ENCODE data around the gene EIF3D.
"Not testable (repeated sequence)": the region's sequence is repeated elsewhere in the genome, so short reads cannot be mapped to it uniquely, and the experiment has no call there.

Gene EIF3D

DNA sequence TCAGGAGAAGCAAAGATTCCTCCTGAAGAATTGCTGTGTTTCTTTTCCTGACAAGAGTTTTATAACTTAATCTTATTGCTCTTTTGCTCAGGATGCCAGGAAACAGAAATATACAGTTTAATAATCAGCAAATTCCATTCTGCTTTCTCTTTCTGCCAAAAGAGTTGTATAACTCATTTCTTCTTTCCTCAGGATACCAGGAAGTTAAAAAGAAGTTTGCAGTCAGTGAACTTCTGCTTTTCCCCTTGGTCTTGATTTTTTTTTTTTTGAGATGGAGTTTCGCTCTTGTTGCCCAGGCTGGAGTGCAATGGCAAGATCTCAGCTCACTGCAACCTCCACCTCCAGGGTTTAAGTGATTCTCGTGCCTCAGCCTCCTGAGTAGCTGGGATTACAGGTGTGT, 9.1 kb downstream of the EIF3D start:
- H3K9ac ChIP-seq (ENCODE audit: low read length); H3K27me3 ChIP-seq (ENCODE audit: control insufficient read depth, insufficient read depth, low read length); H3K27ac ChIP-seq (ENCODE audit: low read depth, low read length); H3K4me1 ChIP-seq (ENCODE audit: control insufficient read depth, insufficient read depth, low read length); H3K4me3 ChIP-seq (ENCODE audit: low read length): not testable (repeated sequence)
- peaks cover 62% of the 10 kb centered on the region for H3K36me3 ChIP-seq (ENCODE audit: control insufficient read depth, insufficient read depth, low read length)

DNA sequence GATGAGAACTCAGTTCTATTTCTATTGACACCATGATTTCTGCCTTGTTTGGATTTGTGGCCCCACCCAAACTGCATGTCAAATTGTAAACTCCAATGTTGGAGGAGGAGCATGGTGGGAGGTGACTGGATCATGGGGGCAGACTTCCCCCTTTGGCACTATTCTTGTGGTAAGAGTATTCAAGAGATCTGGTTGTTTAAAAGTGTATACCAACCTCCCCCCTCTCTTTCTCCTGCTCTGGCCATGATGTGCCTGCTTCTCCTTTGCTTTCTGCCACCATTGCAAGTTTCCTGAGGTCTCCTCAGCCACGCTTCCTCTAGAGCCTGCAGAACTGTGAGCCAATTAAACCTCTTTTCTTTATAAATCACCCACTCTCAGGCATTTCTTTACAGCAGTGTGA, 14.2 kb downstream of the EIF3D start:
- Histone ChIP-seq H3K27ac (ENCODE audit: low read depth, low read length) (no peak overlapping the region), H3K4me1 (ENCODE audit: control insufficient read depth, insufficient read depth, low read length) (peaks cover 2% of the 10 kb centered on the region), H3K4me3 (ENCODE audit: low read length) (no peak overlapping the region), H3K9ac (ENCODE audit: low read length) (no peak overlapping the region), H3K27me3 (ENCODE audit: control insufficient read depth, insufficient read depth, low read length) (no peaks in the 10 kb centered on the region), H3K36me3 (ENCODE audit: control insufficient read depth, insufficient read depth, low read length) (peaks cover 70% of the 10 kb centered on the region)

- Histone ChIP-seq H3K36me3 (ENCODE audit: control insufficient read depth, insufficient read depth, low read length) (peaks cover 54% of the 10 kb centered on the region), H3K27me3 (ENCODE audit: control insufficient read depth, insufficient read depth, low read length) (no peaks in the 10 kb centered on the region)
Observed at GRCh38 chr22:36512991-36513390, 16.0 kb downstream of the EIF3D start.

GRCh38 chr22:36512333-36512732, 16.6 kb downstream of the EIF3D start:
- H3K9ac ChIP-seq (ENCODE audit: low read length) = no peak overlapping the region
- peaks cover 50% of the 10 kb centered on the region for H3K36me3 ChIP-seq (ENCODE audit: control insufficient read depth, insufficient read depth, low read length)
- no peaks in the 10 kb centered on the region for H3K27me3 ChIP-seq (ENCODE audit: control insufficient read depth, insufficient read depth, low read length)
- peaks cover 2% of the 10 kb centered on the region for H3K4me1 ChIP-seq (ENCODE audit: control insufficient read depth, insufficient read depth, low read length)
- H3K27ac ChIP-seq (ENCODE audit: low read depth, low read length) = no peak overlapping the region
- no peak overlapping the region for H3K4me3 ChIP-seq (ENCODE audit: low read length)

More at GRCh38 chr22:36512991-36513390, 16.0 kb downstream of the EIF3D start:
- Histone ChIP-seq H3K9ac (ENCODE audit: low read length) (no peak overlapping the region), H3K4me3 (ENCODE audit: low read length) (no peak overlapping the region), H3K4me1 (ENCODE audit: control insufficient read depth, insufficient read depth, low read length) (peaks cover 2% of the 10 kb centered on the region), H3K27ac (ENCODE audit: low read depth, low read length) (no peak overlapping the region)

DNA sequence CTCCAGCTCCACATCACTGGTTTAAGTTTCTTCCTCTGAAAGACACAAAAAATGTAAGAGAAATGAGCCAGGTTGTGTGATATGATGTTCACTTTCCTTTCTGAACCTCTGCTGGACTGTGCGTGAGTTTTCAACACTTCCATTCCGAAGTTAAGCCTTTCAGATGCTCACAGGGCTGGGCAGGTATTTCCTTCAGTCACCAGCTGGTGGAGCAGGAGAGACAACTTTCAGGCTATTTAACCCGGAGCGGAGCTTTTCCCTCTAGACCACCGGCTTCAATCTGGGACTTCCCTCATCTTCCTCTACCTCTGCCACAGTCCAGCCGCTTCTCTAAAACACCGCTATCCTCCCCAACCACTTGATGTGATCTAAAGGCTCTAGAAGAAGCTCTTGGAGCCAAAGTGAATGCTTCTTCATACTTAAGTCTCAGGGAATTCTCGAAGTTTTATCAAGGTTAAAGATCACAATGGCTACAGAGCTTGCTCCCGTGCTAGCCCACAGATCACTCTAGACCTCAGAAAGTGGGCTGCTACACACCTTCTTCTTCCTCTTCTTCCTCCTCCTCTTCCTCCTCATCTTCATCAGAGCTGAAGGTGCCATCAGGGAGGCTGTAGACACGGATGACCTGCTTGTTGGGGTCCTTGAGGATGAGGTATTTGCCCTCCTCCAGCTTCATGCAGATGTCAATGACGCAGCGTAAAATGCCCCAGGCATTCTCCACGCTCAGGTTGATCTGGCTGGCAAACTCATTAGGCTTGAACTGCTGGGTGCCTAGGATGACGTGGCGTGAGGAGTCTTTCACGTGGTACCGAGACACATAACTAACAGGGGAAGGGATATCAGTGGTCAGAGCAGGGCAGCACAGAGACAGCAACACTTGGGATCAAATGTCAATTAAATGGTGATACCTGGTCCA, 17.7 kb downstream of the EIF3D start:
- Histone ChIP-seq H3K4me1 (ENCODE audit: control insufficient read depth, insufficient read depth, low read length) (peaks cover 8% of the 10 kb centered on the region), H3K27me3 (ENCODE audit: control insufficient read depth, insufficient read depth, low read length) (no peaks in the 10 kb centered on the region), H3K27ac (ENCODE audit: low read depth, low read length) (no peak overlapping the region), H3K36me3 (ENCODE audit: control insufficient read depth, insufficient read depth, low read length) (peaks cover 39% of the 10 kb centered on the region), H3K4me3 (ENCODE audit: low read length) (no peak overlapping the region), H3K9ac (ENCODE audit: low read length) (no peak overlapping the region)

DNA sequence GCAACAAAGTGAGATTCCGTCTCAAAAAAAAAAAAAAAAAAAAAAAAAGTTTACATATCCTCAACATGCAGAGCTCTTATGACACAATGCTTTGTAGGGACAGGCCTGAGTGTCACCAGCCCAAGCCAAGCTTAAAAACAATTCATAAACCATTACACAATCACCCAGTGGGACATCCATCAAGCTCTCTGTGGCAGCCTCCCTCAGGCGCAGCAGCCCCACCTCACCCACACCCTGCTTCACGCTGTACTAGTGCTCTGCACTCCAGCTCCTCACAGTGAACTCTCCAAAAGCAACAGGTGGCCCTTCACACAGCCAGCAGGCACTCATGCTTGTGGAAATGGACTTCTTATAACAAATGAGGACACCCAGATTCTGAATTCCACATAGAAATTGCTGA, 18.6 kb downstream of the EIF3D start:
- Histone ChIP-seq H3K36me3 (ENCODE audit: control insufficient read depth, insufficient read depth, low read length) (peaks cover 36% of the 10 kb centered on the region), H3K4me1 (ENCODE audit: control insufficient read depth, insufficient read depth, low read length) (peaks cover 8% of the 10 kb centered on the region), H3K27ac (ENCODE audit: low read depth, low read length) (peak overlapping the region; percentile 30), H3K9ac (ENCODE audit: low read length) (no peak overlapping the region), H3K27me3 (ENCODE audit: control insufficient read depth, insufficient read depth, low read length) (no peaks in the 10 kb centered on the region), H3K4me3 (ENCODE audit: low read length) (no peak overlapping the region)

DNA sequence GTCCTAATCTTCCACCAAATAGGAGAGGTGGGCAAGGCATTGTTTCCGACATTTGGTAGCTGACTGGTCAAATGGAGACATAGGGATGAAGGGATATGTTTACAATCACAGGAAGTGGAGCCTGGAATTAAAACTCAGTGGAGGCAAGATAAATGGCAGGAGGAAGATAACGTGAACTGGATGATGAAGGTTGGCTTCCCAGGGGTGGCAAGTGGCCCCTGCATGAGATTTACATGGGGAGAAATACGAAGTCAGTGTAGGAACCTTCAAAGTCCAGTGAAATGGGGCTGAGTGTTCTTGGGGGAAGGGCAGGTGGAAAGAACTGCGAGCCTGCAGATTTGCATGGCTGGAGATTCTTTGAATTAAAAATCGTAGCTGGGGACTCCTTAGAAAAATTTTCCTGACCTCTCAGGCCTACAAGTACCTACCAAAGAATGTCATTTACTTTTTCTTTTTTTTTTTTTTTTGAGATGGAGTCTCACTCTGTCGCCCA, 21.4 kb downstream of the EIF3D start:
- H3K36me3 ChIP-seq (ENCODE audit: control insufficient read depth, insufficient read depth, low read length) = peaks cover 15% of the 10 kb centered on the region
- peaks cover 8% of the 10 kb centered on the region for H3K4me1 ChIP-seq (ENCODE audit: control insufficient read depth, insufficient read depth, low read length)
- H3K4me3 ChIP-seq (ENCODE audit: low read length) = peak overlapping the region; percentile 67
- H3K27ac ChIP-seq (ENCODE audit: low read depth, low read length) = peak overlapping the region; percentile 49
- H3K27me3 ChIP-seq (ENCODE audit: control insufficient read depth, insufficient read depth, low read length) = no peaks in the 10 kb centered on the region
- H3K9ac ChIP-seq (ENCODE audit: low read length) = no peak overlapping the region

GRCh38 chr22:36506637-36507517, 22.1 kb downstream of the EIF3D start, which contains the start of gene FOXRED2:
Gene FOXRED2 (minus strand): TSS chr22:36507040. CDS start chr22:36506422, 618 bp downstream.
- Histone ChIP-seq H3K4me1 (ENCODE audit: control insufficient read depth, insufficient read depth, low read length) (peaks cover 8% of the 10 kb centered on the region), H3K27ac (ENCODE audit: low read depth, low read length) (peak within 1 kb of the TSS; percentile 71), H3K4me3 (ENCODE audit: low read length) (peak within 1 kb of the TSS; percentile 67), H3K9ac (ENCODE audit: low read length) (no peak within 1 kb of the TSS), H3K36me3 (ENCODE audit: control insufficient read depth, insufficient read depth, low read length) (peaks cover 9% of the 10 kb centered on the region), H3K27me3 (ENCODE audit: control insufficient read depth, insufficient read depth, low read length) (no peaks in the 10 kb centered on the region)

DNA sequence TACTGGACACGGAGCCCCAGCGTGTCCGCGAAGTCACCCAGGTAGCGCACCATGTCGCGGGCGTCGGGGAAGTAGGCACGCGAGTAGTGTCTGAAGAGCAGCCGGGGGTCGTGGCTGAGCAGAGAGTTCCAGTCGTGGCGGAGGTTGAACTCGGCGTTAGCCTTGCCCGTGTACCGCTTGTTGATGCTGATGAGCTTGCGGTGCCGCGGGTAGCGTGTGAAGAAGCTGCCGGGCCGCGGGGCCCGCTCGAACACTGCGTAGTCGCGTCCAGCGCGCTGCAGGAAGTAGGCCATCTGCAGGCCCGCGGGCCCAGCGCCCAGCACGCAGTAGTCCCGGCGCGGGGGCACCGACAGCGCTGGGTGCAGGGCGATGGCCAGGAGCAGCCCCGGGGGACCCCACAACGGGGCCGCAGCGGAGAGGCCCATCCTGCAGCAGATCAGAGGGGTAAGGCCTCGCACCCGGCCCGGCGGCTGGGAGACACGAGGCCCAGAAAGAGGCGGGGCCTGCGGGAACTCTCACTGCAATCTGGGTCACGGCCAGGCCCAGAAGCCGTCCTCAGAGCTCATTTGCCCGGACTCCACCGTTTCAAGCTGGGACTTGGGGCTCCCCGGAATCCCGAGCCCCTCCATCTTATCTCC, 22.8 kb downstream of the EIF3D start:
- Histone ChIP-seq H3K9ac (ENCODE audit: low read length) (no peak overlapping the region), H3K4me3 (ENCODE audit: low read length) (peak overlapping the region; percentile 67), H3K4me1 (ENCODE audit: control insufficient read depth, insufficient read depth, low read length) (peaks cover 8% of the 10 kb centered on the region), H3K27me3 (ENCODE audit: control insufficient read depth, insufficient read depth, low read length) (no peaks in the 10 kb centered on the region), H3K36me3 (ENCODE audit: control insufficient read depth, insufficient read depth, low read length) (peaks cover 5% of the 10 kb centered on the region), H3K27ac (ENCODE audit: low read depth, low read length) (peak overlapping the region; percentile 71)

DNA sequence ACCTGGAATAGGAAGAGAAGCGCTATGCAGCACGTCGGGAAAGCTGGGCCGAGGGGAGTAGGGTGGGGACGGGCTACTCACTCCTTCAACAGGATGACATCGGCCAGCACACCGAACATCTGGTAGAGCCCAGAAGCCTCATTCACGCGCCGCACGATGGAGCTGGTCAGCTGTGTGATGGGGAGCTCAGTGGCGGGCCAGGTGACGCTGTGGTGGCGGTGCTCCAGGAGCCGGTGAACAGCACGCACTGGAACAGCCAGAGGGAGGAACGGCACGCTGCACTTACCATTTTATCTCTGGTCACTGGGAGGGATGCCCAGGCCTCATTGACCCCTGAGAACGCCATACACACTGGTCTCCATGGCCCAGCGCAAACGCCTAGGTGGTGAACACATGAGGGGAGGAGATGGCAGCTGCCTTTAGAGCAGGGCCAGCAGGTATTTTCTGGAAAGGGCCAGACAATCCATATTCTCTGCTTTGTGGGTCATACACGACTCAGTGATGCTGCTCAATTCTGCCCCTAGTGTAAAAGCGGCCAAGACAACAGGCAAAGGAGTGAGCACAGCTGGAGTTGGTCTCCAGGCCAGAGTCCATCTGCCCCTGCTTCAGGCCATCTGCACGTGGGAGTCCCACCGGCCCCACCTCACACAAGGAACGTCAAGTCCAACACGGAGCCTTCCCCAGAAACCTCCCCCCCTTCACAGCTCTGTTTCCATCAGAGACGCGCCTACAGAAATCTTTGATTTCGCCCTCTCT, 30.9 kb downstream of the EIF3D start:
- Histone ChIP-seq H3K27me3 (ENCODE audit: control insufficient read depth, insufficient read depth, low read length) (no peaks in the 10 kb centered on the region), H3K9ac (ENCODE audit: low read length) (no peak overlapping the region), H3K4me3 (ENCODE audit: low read length) (no peak overlapping the region), H3K4me1 (ENCODE audit: control insufficient read depth, insufficient read depth, low read length) (no peaks in the 10 kb centered on the region), H3K36me3 (ENCODE audit: control insufficient read depth, insufficient read depth, low read length) (peaks cover 6% of the 10 kb centered on the region), H3K27ac (ENCODE audit: low read depth, low read length) (no peak overlapping the region)

DNA sequence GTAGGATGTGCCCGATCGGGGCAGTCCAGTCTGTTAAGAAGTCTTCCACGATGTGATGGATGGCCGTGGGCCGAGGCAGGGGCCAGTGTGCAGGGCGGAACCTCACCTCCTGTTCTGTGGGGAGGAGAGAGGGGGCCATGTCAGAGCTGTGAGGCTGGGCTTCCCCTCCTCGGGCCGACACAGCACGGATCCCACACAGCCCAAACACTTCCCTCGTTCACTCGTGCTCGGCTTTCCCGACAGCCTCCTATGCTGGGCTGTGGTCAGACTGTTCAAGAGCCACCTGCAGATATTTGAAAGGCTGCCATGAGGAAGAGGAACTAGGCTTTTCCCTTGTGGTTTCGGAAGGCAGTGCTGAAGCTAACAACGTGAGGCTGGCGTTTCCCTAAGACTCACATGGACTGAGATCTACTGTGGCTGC, 35.3 kb downstream of the EIF3D start:
- H3K4me3 ChIP-seq (ENCODE audit: low read length) = no peak overlapping the region
- no peak overlapping the region for H3K9ac ChIP-seq (ENCODE audit: low read length)
- peaks cover 6% of the 10 kb centered on the region for H3K36me3 ChIP-seq (ENCODE audit: control insufficient read depth, insufficient read depth, low read length)
- H3K27ac ChIP-seq (ENCODE audit: low read depth, low read length) = no peak overlapping the region
- no peaks in the 10 kb centered on the region for H3K27me3 ChIP-seq (ENCODE audit: control insufficient read depth, insufficient read depth, low read length)
- H3K4me1 ChIP-seq (ENCODE audit: control insufficient read depth, insufficient read depth, low read length) = no peaks in the 10 kb centered on the region
